ENCODE data around the gene MLPH.

The MLPH gene

DNA sequence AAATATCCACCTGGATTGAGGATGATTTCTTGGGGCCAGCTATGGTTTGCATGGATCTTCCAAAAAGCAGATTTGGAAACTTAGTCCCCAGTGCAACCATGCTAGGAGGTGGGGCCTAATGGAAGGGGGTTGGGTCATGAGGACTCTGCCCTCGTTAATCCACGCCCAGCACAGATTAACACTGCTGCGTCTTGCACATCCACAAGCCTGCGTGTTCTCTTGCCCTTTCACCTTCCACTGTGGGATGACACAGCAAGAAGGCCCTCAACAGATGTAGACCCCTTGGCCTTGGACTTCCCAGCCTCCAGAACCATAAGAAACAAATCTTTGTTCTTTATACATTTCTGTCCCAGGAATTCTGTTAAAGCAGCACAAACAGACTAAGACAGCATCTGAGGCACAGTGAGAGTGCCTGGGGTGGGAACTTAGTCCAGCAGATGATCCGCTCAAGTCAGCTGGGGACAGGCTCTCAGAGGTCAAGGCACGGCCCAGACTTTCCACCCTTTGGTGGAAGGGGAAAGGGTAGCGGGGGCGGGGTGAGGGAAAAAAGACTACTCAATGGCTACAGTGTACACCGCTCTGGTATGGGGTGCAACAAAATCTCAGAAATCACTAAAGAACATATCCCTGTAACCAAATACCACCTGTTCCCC, 101.1 kb downstream of the MLPH start:
- Histone ChIP-seq H3K9ac (ENCODE audit: low read depth, low read length) (no peak overlapping the region), H4K20me1 (ENCODE audit: insufficient read depth, low read length) (no peaks in the 10 kb centered on the region; the same call in 1 of the 2 replicates), H3K4me2 (ENCODE audit: insufficient read depth, low read length) (no peak overlapping the region), H3K36me3 (ENCODE audit: insufficient read depth, low read length) (no peaks in the 10 kb centered on the region), H3K27me3 (ENCODE audit: insufficient read depth, low read length, poor library complexity) (no peaks in the 10 kb centered on the region), H3K79me2 (ENCODE audit: insufficient read depth, low read length) (no peaks in the 10 kb centered on the region), H3K4me3 (ENCODE audit: low read depth in 1 of 2, low read length in 2 of 2) (no peak overlapping the region), H3K9me3 (ENCODE audit: insufficient read depth, low read length, severe bottlenecking) (no peaks in the 10 kb centered on the region), H3K4me1 (ENCODE audit: insufficient read depth, low read length) (no peaks in the 10 kb centered on the region), H3K27ac (ENCODE audit: low read length) (no peak overlapping the region), H2AFZ (ENCODE audit: low read depth, low read length) (no peak overlapping the region)
- no peak for DNase-seq
- no peak for TF ChIP-seq EZH2 (IDR thresholded peaks at IDR 0.05; ENCODE audit: borderline replicate concordance, low read depth, low read length, severe bottlenecking)
- TF ChIP-seq, protein P1, sequence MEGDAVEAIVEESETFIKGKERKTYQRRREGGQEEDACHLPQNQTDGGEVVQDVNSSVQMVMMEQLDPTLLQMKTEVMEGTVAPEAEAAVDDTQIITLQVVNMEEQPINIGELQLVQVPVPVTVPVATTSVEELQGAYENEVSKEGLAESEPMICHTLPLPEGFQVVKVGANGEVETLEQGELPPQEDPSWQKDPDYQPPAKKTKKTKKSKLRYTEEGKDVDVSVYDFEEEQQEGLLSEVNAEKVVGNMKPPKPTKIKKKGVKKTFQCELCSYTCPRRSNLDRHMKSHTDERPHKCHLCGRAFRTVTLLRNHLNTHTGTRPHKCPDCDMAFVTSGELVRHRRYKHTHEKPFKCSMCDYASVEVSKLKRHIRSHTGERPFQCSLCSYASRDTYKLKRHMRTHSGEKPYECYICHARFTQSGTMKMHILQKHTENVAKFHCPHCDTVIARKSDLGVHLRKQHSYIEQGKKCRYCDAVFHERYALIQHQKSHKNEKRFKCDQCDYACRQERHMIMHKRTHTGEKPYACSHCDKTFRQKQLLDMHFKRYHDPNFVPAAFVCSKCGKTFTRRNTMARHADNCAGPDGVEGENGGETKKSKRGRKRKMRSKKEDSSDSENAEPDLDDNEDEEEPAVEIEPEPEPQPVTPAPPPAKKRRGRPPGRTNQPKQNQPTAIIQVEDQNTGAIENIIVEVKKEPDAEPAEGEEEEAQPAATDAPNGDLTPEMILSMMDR (IDR thresholded peaks at IDR 0.05; ENCODE audit: borderline replicate concordance, extremely low read depth, low read length, poor library complexity, severe bottlenecking), result no peak
- no peak for ATAC-seq (ENCODE audit: insufficient read depth, low read depth)

DNA sequence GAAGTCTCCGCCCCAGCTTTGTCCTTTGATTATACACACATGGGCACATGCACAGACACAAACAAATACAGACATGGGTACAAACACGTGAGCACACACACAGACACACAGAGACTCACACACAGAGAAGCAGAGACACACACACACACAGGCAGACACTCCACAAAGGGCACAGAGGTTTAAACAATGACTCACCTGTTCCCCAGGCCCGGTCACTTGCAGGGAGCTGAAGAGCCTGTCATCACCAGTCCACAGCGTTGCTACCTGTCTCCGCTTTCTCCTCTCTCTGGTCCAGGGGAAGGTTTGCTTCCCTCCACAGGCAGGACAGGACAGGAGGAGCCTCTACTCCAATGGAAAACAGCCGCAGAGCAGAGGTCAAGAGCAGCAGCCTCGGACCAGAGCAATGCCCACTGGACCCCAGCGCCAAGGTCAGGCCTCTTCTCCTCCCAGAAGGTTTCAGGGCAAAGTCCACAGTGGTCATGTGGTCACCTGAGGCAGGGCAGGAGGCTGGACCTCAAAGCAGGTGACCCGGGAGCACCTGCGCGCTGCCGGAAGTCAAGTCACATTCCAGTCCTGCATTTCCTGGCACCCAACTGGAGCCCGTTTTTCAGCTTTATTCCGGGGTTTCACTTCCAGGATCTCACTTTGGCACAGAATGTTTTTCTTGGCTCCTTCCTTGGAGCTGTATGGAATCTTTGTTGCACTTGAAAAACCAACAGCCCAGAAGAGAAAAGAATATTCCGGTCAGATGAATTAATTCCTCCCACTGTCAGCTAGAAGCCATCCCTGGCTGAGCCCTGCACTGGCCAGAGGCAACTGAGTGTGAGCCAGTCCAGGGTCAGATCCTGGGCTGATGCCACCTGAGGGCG, 103.5 kb downstream of the MLPH start, which contains the start of gene RAB17:
Gene RAB17 (minus strand): TSS at position 463 of the 869 bp plus-strand sequence. CDS start 4,580 bp downstream, outside the sequence.
- Histone ChIP-seq H3K79me2 (ENCODE audit: insufficient read depth, low read length) (no peaks in the 10 kb centered on the region), H2AFZ (ENCODE audit: low read depth, low read length) (no peak within 1 kb of the TSS), H3K4me1 (ENCODE audit: insufficient read depth, low read length) (no peaks in the 10 kb centered on the region), H3K9ac (ENCODE audit: low read depth, low read length) (no peak within 1 kb of the TSS), H3K4me3 (ENCODE audit: low read depth in 1 of 2, low read length in 2 of 2) (no peak within 1 kb of the TSS), H3K9me3 (ENCODE audit: insufficient read depth, low read length, severe bottlenecking) (no peaks in the 10 kb centered on the region), H3K36me3 (ENCODE audit: insufficient read depth, low read length) (no peaks in the 10 kb centered on the region), H4K20me1 (ENCODE audit: insufficient read depth, low read length) (no peaks in the 10 kb centered on the region; the same call in 1 of the 2 replicates), H3K4me2 (ENCODE audit: insufficient read depth, low read length) (no peak within 1 kb of the TSS), H3K27ac (ENCODE audit: low read length) (no peak within 1 kb of the TSS), H3K27me3 (ENCODE audit: insufficient read depth, low read length, poor library complexity) (no peaks in the 10 kb centered on the region)
- ATAC-seq (ENCODE audit: insufficient read depth, low read depth) (no peak), DNase-seq (no peak)
- TF ChIP-seq, protein P1 (IDR thresholded peaks at IDR 0.05; ENCODE audit: borderline replicate concordance, extremely low read depth, low read length, poor library complexity, severe bottlenecking), result no peak
- no peak for TF ChIP-seq EZH2 (IDR thresholded peaks at IDR 0.05; ENCODE audit: borderline replicate concordance, low read depth, low read length, severe bottlenecking)

DNA sequence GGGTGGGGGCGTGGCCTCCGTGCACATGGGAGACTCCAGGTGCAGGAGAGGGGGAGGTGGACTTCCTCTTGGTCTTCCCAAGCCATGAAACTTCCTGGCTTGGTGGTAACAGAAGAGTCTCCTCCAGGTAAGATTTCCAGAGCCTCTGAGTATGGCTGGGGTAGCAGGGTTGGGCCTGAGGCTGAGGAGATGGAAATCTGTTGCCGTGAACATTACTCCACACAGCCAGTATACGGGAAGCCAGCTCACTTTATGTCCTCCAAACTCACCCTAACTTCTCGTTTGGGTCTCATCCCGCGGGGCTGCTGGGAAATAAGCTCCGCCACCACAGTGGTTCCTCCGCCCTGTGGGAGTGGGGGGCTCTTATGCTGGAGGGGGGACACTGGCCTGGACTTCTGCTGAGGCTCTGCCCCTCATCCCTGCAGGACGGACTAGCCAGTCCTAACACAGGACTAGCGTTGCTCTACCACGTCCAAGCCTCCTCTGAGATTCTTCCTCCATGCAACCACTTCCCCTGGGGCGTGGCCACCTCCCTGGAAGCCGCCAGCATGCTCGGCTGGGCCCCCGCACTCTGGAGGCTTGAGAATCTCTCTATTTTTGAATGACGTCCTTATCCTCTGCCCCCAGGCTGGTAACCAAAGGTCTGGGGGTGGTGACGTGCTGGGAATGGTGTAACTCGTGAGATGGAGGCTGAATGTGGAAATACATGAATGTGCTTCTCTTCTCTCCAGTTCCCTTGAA, 104.3 kb downstream of the MLPH start:
- no peak for TF ChIP-seq EZH2 (IDR thresholded peaks at IDR 0.05; ENCODE audit: borderline replicate concordance, low read depth, low read length, severe bottlenecking)
- TF ChIP-seq, protein P1 (IDR thresholded peaks at IDR 0.05; ENCODE audit: borderline replicate concordance, extremely low read depth, low read length, poor library complexity, severe bottlenecking), result no peak
- no peak overlapping the region for H3K9ac ChIP-seq (ENCODE audit: low read depth, low read length)
- H3K9me3 ChIP-seq (ENCODE audit: insufficient read depth, low read length, severe bottlenecking), result no peaks in the 10 kb centered on the region
- H3K36me3 ChIP-seq (ENCODE audit: insufficient read depth, low read length), result no peaks in the 10 kb centered on the region
- H3K79me2 ChIP-seq (ENCODE audit: insufficient read depth, low read length), result no peaks in the 10 kb centered on the region
- ATAC-seq (ENCODE audit: insufficient read depth, low read depth) (peak; percentile 55), DNase-seq (peak; percentile 11)
- no peaks in the 10 kb centered on the region for H3K27me3 ChIP-seq (ENCODE audit: insufficient read depth, low read length, poor library complexity)
- no peak overlapping the region for H2AFZ ChIP-seq (ENCODE audit: low read depth, low read length)
- H3K4me3 ChIP-seq (ENCODE audit: low read depth in 1 of 2, low read length in 2 of 2), result no peak overlapping the region
- no peak overlapping the region for H3K27ac ChIP-seq (ENCODE audit: low read length)
- H3K4me1 ChIP-seq (ENCODE audit: insufficient read depth, low read length), result no peaks in the 10 kb centered on the region
- no peak overlapping the region for H3K4me2 ChIP-seq (ENCODE audit: insufficient read depth, low read length)
- no peaks in the 10 kb centered on the region; the same call in 1 of the 2 replicates for H4K20me1 ChIP-seq (ENCODE audit: insufficient read depth, low read length)

Measured in DND-41 (cell line).